Neural cell (in vitro differentiated cells): ENCODE results near the gene MAG. TPM values are rescaled to one million over a fixed set of nuclear protein-coding genes. Genes with fewer than 3 reads are reported as not detected.
"Not testable (repeated sequence)": the region's sequence is repeated elsewhere in the genome, so short reads cannot be mapped to it uniquely, and the experiment has no call there.

Experiments used
- H2AFZ ChIP-seq: fragments of 200-600, 300-800 bp; sonication (generic), shearing (Covaris generic); 2 replicates; pipeline ENCODE4 v1.6.0; 2014; ENCODE audit warnings: low read depth, mild to moderate bottlenecking, antibody characterized with exemption, low read length, moderate library complexity
- H3F3A ChIP-seq: fragments of 200-600 bp; shearing (Covaris generic); 2 replicates; pipeline ENCODE4 v1.6.1; 2016; ENCODE audit warnings: mild to moderate bottlenecking, moderate library complexity, mixed read lengths, antibody characterized with exemption, low read length; ENCODE audit not compliant: insufficient read depth, poor library complexity, severe bottlenecking
- H3K27ac ChIP-seq: fragments of 200-600, 300-800 bp; sonication (generic), shearing (Covaris generic); 2 replicates; pipeline ENCODE4 v1.5.1; 2014; ENCODE audit warnings: mild to moderate bottlenecking, low read length, moderate library complexity
- H3K27me3 ChIP-seq: fragments of 300-800, 200-600 bp; sonication (generic), shearing (Covaris generic); 2 replicates; pipeline ENCODE4 v1.6.0; 2014; ENCODE audit warnings: mild to moderate bottlenecking, low read depth, low read length, moderate library complexity; ENCODE audit not compliant: insufficient read depth
- H3K36me3 ChIP-seq: fragments of 300-800, 200-600 bp; sonication (generic), shearing (Covaris generic); 2 replicates; pipeline ENCODE4 v1.5.1; 2014; ENCODE audit warnings: mild to moderate bottlenecking, antibody characterized with exemption, low read length, moderate library complexity; ENCODE audit not compliant: insufficient read depth
- H3K4me2 ChIP-seq: fragments of 300-800, 200-600 bp; sonication (generic), shearing (Covaris generic); 2 replicates; pipeline ENCODE4 v1.6.0; 2014; ENCODE audit warnings: mild to moderate bottlenecking, low read length
- H3K4me3 ChIP-seq: fragments of 300-800, 200-600 bp; sonication (generic), shearing (Covaris generic); 2 replicates; pipeline ENCODE4 v1.5.1; 2014; ENCODE audit warnings: mild to moderate bottlenecking, low read length, moderate library complexity
- H3K79me2 ChIP-seq: fragments of 200-600 bp; shearing (Covaris generic); replicated peaks from 2 replicates; pipeline ENCODE4 v1.6.0; 2014; ENCODE audit warnings: mild to moderate bottlenecking, low read length, moderate library complexity; ENCODE audit not compliant: insufficient read depth
- H3K9ac ChIP-seq: fragments of 300-800, 200-600 bp; sonication (generic), shearing (Covaris generic); 2 replicates; pipeline ENCODE4 v1.6.1; 2016; ENCODE audit warnings: mild to moderate bottlenecking, low read length, mixed read lengths
- H3K9me2 ChIP-seq: fragments of 200-600 bp; shearing (Covaris generic); 2 replicates; pipeline ENCODE4 v1.6.1; 2016; ENCODE audit warnings: mild to moderate bottlenecking, low read length, mixed read lengths; ENCODE audit not compliant: insufficient read depth
- H3K9me3 ChIP-seq: fragments of 200-600, 300-800 bp; sonication (generic), shearing (Covaris generic); 2 replicates; pipeline ENCODE4 v1.6.1; 2016; ENCODE audit warnings: mild to moderate bottlenecking, mixed run types, low read length, moderate library complexity, mixed read lengths
- H4K20me1 ChIP-seq: fragments of 200-600 bp; shearing (Covaris generic); 2 replicates; pipeline ENCODE4 v1.6.1; 2016; ENCODE audit warnings: mild to moderate bottlenecking, mixed run types; ENCODE audit not compliant: insufficient read depth
- EP300 ChIP-seq: fragments of 450-650 bp; conservative IDR thresholded peaks from 2 replicates; pipeline ENCODE4 v1.6.1; 2014; ENCODE audit warnings: antibody characterized with exemption, mild to moderate bottlenecking, moderate library complexity; ENCODE audit not compliant: poor library complexity, severe bottlenecking
- EZH2 ChIP-seq: fragments of 200-600, 300-800 bp; shearing (Covaris generic), sonication (generic); IDR thresholded peaks from 2 replicates; pipeline ENCODE4 v1.6.1; 2014; ENCODE audit warnings: antibody characterized with exemption, low read length, borderline replicate concordance, mild to moderate bottlenecking; ENCODE audit not compliant: insufficient read depth, poor library complexity, severe bottlenecking
- MXI1 ChIP-seq: fragments of 450-650 bp; conservative IDR thresholded peaks from 2 replicates; pipeline ENCODE4 v1.6.1; 2014; ENCODE audit warnings: antibody characterized with exemption, mild to moderate bottlenecking; ENCODE audit not compliant: poor library complexity, severe bottlenecking
- POLR2AphosphoS5 ChIP-seq: IDR thresholded peaks from 2 replicates; pipeline ENCODE4 v1.6.1; 2012
- RAD21 ChIP-seq: fragments of 450-650 bp; conservative IDR thresholded peaks from 2 replicates; pipeline ENCODE4 v1.6.1; 2014; ENCODE audit warnings: antibody characterized with exemption, mild to moderate bottlenecking, moderate library complexity
- SMC3 ChIP-seq: fragments of 450-650 bp; conservative IDR thresholded peaks from 2 replicates; pipeline ENCODE4 v1.6.1; 2014; ENCODE audit warnings: antibody characterized with exemption, mild to moderate bottlenecking, moderate library complexity; ENCODE audit not compliant: poor library complexity
- TAF1 ChIP-seq: IDR thresholded peaks from 2 replicates; pipeline ENCODE4 v1.6.1; 2012; ENCODE audit warnings: low read depth
- polyA plus RNA-seq: library from polyadenylated mRNA; depleted of rRNA; stranded (reverse); fragments of >200 nt; gene quantifications from 2 replicates; pipeline ENCODE4 v1.2.3, GENCODE V29; 2014
- TF ChIP-seq, protein P1 (sequence below): IDR thresholded peaks from 2 replicates; pipeline ENCODE4 v1.6.1; 2012; ENCODE audit warnings: borderline replicate concordance
- TF ChIP-seq, protein P2 (sequence below): fragments of 450-650 bp; IDR thresholded peaks from 2 replicates; pipeline ENCODE4 v1.5.1; 2014; ENCODE audit warnings: antibody characterized with exemption, mild to moderate bottlenecking, moderate library complexity; ENCODE audit not compliant: poor library complexity, severe bottlenecking

Gene MAG
- polyA plus RNA-seq, 1 donor from 2014 or later, result not detected

DNA sequence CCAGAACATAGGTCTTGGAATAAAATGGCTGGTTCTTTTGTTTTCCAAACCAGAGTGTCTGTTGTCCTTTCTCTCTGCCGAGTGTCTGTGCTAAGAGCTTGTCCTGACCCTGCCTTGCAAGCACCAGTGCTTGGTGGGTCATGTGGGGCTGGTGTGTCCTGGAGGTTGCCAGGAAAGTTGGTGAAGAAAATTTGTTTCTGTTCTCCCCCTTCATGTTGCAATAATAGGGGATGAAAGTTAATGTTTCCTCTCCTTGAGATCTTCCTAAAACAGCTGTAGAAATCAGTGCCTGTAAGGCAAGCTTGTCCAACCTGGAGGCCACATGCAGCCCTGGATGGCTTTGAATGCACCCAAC lies 6.9 kb upstream of the MAG start:
- Histone ChIP-seq H3K36me3 (no peaks in the 10 kb centered on the region), H3K9me2 (no peaks in the 10 kb centered on the region), H3K27ac (no peak overlapping the region), H3K4me2 (no peak overlapping the region), H3K9ac (no peak overlapping the region), H3K79me2 (no peaks in the 10 kb centered on the region), H3F3A (no peaks in the 10 kb centered on the region), H3K27me3 (no peaks in the 10 kb centered on the region), H4K20me1 (no peaks in the 10 kb centered on the region), H3K9me3 (no peaks in the 10 kb centered on the region), H3K4me3 (no peak overlapping the region), H2AFZ (no peak overlapping the region)
- TF ChIP-seq EZH2 (no peak), EP300 (no peak), POLR2AphosphoS5 (no peak), SMC3 (no peak), MXI1 (no peak), TAF1 (no peak), RAD21 (no peak)
- TF ChIP-seq, protein P1, sequence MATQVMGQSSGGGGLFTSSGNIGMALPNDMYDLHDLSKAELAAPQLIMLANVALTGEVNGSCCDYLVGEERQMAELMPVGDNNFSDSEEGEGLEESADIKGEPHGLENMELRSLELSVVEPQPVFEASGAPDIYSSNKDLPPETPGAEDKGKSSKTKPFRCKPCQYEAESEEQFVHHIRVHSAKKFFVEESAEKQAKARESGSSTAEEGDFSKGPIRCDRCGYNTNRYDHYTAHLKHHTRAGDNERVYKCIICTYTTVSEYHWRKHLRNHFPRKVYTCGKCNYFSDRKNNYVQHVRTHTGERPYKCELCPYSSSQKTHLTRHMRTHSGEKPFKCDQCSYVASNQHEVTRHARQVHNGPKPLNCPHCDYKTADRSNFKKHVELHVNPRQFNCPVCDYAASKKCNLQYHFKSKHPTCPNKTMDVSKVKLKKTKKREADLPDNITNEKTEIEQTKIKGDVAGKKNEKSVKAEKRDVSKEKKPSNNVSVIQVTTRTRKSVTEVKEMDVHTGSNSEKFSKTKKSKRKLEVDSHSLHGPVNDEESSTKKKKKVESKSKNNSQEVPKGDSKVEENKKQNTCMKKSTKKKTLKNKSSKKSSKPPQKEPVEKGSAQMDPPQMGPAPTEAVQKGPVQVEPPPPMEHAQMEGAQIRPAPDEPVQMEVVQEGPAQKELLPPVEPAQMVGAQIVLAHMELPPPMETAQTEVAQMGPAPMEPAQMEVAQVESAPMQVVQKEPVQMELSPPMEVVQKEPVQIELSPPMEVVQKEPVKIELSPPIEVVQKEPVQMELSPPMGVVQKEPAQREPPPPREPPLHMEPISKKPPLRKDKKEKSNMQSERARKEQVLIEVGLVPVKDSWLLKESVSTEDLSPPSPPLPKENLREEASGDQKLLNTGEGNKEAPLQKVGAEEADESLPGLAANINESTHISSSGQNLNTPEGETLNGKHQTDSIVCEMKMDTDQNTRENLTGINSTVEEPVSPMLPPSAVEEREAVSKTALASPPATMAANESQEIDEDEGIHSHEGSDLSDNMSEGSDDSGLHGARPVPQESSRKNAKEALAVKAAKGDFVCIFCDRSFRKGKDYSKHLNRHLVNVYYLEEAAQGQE, result no peak
- TF ChIP-seq, protein P2, sequence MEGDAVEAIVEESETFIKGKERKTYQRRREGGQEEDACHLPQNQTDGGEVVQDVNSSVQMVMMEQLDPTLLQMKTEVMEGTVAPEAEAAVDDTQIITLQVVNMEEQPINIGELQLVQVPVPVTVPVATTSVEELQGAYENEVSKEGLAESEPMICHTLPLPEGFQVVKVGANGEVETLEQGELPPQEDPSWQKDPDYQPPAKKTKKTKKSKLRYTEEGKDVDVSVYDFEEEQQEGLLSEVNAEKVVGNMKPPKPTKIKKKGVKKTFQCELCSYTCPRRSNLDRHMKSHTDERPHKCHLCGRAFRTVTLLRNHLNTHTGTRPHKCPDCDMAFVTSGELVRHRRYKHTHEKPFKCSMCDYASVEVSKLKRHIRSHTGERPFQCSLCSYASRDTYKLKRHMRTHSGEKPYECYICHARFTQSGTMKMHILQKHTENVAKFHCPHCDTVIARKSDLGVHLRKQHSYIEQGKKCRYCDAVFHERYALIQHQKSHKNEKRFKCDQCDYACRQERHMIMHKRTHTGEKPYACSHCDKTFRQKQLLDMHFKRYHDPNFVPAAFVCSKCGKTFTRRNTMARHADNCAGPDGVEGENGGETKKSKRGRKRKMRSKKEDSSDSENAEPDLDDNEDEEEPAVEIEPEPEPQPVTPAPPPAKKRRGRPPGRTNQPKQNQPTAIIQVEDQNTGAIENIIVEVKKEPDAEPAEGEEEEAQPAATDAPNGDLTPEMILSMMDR, result no peak

DNA sequence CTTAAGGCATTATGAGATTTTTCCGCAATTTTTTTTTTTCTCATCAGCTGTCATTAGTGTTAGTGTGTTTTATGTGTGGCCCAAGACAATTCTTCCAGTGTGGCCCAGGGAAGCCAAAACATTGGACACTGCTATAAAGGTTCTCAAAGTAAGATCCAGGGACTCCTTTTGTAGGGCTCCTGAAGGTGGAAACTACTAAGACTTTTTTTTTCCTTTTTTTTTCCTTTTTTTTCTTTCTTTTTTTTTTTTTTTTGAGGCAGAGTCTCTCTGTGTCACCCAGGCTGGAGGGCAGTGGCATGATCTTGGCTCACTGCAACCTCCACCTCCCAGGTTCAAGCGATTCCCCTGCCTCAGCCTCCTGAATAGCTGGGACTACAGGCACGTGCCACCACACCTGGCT lies 6.5 kb upstream of the MAG start:
- H3K9me3 ChIP-seq, H3K4me3 ChIP-seq, H3F3A ChIP-seq, H3K27me3 ChIP-seq, H2AFZ ChIP-seq, H4K20me1 ChIP-seq, H3K9me2 ChIP-seq, H3K27ac ChIP-seq, H3K9ac ChIP-seq, H3K36me3 ChIP-seq, H3K4me2 ChIP-seq, H3K79me2 ChIP-seq: not testable (repeated sequence)

DNA sequence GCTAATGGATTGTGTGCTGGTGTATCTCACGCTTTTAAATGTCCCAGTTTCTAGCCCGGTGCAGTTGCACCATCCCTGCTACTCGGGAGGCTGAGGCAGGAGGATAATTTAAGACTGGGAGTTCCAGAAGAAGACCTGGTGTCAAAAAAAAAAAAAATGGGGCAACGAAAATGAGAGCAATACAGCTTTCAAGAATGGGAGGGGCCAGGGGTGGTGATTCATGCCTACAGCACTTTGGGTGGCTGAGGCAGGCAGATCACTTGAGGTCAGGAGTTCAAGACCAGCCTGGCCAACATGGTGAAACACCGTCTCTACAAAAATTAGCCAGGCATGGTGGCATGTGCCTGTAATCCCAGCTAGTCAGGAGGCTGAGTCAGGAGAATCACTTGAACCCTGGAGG lies 5.9 kb upstream of the MAG start:
- H3K27ac ChIP-seq, H3F3A ChIP-seq, H2AFZ ChIP-seq, H3K36me3 ChIP-seq, H3K9ac ChIP-seq, H3K79me2 ChIP-seq, H3K9me3 ChIP-seq, H3K27me3 ChIP-seq, H3K4me3 ChIP-seq, H4K20me1 ChIP-seq, H3K4me2 ChIP-seq, H3K9me2 ChIP-seq: not testable (repeated sequence)
